SIG-M5 treated with dmso at 0.1 percent for 504 hours (cell line): Measurements from ENCODE around the gene SLC39A5.
"Not testable (repeated sequence)": the region's sequence is repeated elsewhere in the genome, so short reads cannot be mapped to it uniquely, and the experiment has no call there.

ENCODE experiments used
- DNase-seq: peaks from one replicate; lab custom pipeline; 2025; ENCODE audit not compliant: unreplicated experiment; lab: John Stamatoyannopoulos, UW

Gene SLC39A5

DNA sequence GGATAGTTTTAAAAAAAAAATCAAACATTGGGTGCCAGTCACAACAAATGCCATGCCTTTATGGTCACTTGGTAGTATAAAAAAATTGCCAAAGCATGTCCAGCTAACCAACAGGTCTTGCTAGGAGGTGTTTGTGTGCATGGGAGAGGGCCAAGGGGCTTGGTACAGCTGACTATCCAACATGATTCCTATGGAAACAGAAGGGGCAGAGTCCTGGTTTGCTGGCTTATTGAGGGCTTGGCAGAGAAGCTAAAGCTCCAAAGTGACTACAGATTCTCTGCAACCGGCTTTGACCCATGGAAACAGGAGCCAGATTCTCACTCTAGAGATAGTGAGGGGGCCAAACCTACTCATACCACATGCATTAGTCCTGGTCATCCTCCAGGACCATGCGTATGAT lies 42.6 kb downstream of the SLC39A5 start:
- not testable (repeated sequence) for DNase-seq

DNA sequence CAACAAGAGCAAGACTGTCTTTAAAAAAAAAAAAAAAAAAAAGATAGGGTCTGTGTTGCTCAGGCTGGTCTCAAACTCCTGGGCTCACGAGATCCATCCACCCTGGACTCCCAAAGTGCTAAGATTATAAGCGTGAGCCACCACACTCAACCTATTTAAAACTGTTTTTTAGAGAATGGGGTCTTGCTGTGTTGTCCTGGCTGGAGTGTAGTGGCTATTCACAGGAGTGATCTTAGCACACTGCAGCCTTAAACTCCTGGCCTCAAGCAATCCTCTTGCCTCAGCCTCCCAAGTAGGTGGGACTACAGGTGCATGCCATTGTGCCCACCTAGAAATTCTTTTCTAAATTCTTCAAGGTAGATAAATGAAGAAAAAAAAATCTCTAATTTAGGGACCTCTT lies 44.4 kb downstream of the SLC39A5 start:
- DNase-seq, result no peak

- no peak for DNase-seq
Measured at GRCh38 chr12:56278905-56279304, 49.1 kb downstream of the SLC39A5 start.

- DNase-seq, result no peak
Measured at GRCh38 chr12:56280849-56281248, 51.0 kb downstream of the SLC39A5 start.

DNA sequence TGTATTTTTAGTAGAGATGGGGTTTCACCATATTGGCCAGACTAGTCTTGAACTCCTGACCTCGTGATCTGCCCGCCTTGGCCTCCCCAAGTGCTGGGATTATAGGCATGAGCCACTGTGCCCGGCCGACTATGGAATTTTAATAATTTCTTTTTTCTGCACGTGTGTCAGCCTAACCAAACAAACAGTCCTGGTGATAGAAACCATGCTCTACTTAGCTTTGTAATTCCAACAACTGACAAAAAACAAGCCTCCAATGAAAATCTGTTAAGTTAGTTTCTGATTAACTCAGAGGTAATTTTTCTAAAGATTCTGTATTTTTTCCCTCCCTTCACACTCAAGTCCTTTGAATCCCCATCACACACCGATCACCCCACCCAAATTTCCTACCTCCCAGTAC lies 52.2 kb downstream of the SLC39A5 start:
- no peak for DNase-seq

- no peak for DNase-seq
Measured at GRCh38 chr12:56282579-56282978, 52.7 kb downstream of the SLC39A5 start.

DNA sequence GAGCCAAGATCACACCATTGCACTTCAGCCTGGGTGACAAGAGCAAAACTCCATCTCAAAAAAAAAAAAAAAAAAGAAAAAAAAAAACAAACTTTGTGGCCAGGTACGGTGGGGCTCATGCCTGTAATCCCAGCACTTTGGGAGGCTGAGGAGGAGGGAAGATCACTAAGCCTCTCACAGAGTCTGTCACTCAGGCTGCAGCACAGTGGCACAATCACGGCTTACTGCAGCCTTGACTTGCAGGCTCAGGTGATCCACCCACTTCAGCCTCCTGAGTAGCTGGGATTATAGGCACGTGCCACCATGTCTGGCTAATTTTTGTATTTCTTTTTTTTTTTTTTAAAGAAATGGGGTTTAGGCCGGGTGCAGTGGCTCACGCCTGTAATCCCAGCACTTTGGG lies 54.4 kb downstream of the SLC39A5 start:
- DNase-seq, result not testable (repeated sequence)

- no peak for DNase-seq
Measured at GRCh38 chr12:56286044-56286830, 56.4 kb downstream of the SLC39A5 start.
